GM20431 (cell line): ENCODE results near the gene ANO6.

Experiments
- in situ Hi-C: fragments of 300-500 bp; cut with MseI, MboI; formaldehyde crosslinking; loops from one replicate; pipeline ENCODE4 v1.15.0; 2020; ENCODE audit warnings: low sequenced_read_pairs; ENCODE audit not compliant: unreplicated experiment

ANO6 gene

GRCh38 chr12:45426294-45426693 is 210.4 kb downstream of the ANO6 start:
- in situ Hi-C loops: no loop called here

- in situ Hi-C loops: no loop called here
These were observed 211.1 kb downstream of the ANO6 start for GRCh38 chr12:45427042-45427441.

GRCh38 chr12:45429831-45430230 is 213.9 kb downstream of the ANO6 start:
- in situ Hi-C loops: no loop called here

GRCh38 chr12:45431126-45431525 is 215.2 kb downstream of the ANO6 start:
- in situ Hi-C loops: no loop called here

- in situ Hi-C loops: no loop called here
These were observed 216.8 kb downstream of the ANO6 start for GRCh38 chr12:45432710-45433109.

GRCh38 chr12:45433441-45433868 is 217.6 kb downstream of the ANO6 start:
- in situ Hi-C loops: no loop called here

GRCh38 chr12:45434094-45434493 is 218.2 kb downstream of the ANO6 start:
- in situ Hi-C loops: no loop called here

GRCh38 chr12:45435945-45436710 is 220.2 kb downstream of the ANO6 start:
- in situ Hi-C loops: no loop called here

GRCh38 chr12:45439039-45439438 is 223.1 kb downstream of the ANO6 start:
- in situ Hi-C loops: no loop called here

GRCh38 chr12:45446013-45446412 is 230.1 kb downstream of the ANO6 start:
- in situ Hi-C loops: no loop called here

- in situ Hi-C loops: no loop called here
These were observed 242.3 kb downstream of the ANO6 start for GRCh38 chr12:45458238-45458637.

- in situ Hi-C loops: no loop called here
These were observed 243.2 kb downstream of the ANO6 start for GRCh38 chr12:45458854-45459807.

GRCh38 chr12:45462506-45462905 is 246.6 kb downstream of the ANO6 start:
- in situ Hi-C loops: no loop called here

GRCh38 chr12:45464699-45465098 is 248.8 kb downstream of the ANO6 start:
- in situ Hi-C loops: no loop called here

GRCh38 chr12:45468751-45469615 is 253.1 kb downstream of the ANO6 start:
- in situ Hi-C loops: no loop called here

- in situ Hi-C loops: no loop called here
These were observed 254.0 kb downstream of the ANO6 start for GRCh38 chr12:45469902-45470301.

GRCh38 chr12:45473636-45474035 is 257.7 kb downstream of the ANO6 start:
- in situ Hi-C loops: no loop called here

GRCh38 chr12:45475594-45475993 is 259.7 kb downstream of the ANO6 start:
- in situ Hi-C loops: no loop called here

GRCh38 chr12:45477526-45477925 is 261.6 kb downstream of the ANO6 start:
- in situ Hi-C loops: no loop called here

GRCh38 chr12:45478931-45479330 is 263.0 kb downstream of the ANO6 start:
- in situ Hi-C loops: no loop called here
